DOHH2 (cell line): ENCODE results near the gene IGF2BP2.

ENCODE experiments used
- CTCF ChIP-seq: fragments of 200-600 bp; sonication (generic); IDR thresholded peaks from one replicate; pipeline ENCODE4 v1.5.1; 2014; ENCODE audit warnings: antibody characterized with exemption, mild to moderate bottlenecking, low read depth, low read length; ENCODE audit not compliant: poor library complexity, severe bottlenecking
- EZH2phosphoT487 ChIP-seq: fragments of 200-600 bp; sonication (generic); IDR thresholded peaks from 2 replicates; pipeline ENCODE4 v1.6.1; 2017; ENCODE audit warnings: borderline replicate concordance, mild to moderate bottlenecking, antibody characterized with exemption, low read length, moderate library complexity, mixed read lengths

GRCh38 chr3:185739264-185739701 is 85.6 kb downstream of the IGF2BP2 start:
- no peak for TF ChIP-seq CTCF
- no peak for TF ChIP-seq EZH2phosphoT487
